ENCODE measurements around the gene CCHCR1. TPM values are rescaled to one million over a fixed set of nuclear protein-coding genes. Genes with fewer than 3 reads are reported as not detected.

CCHCR1 gene
- total RNA-seq, 5 donors from 2014 or later (not counting 1 experiment from before 2014, with no cell fraction given), result 20.7 to 38.6 (median 28.1) TPM

GRCh38 chr6:31149827-31150447 lies 7.7 kb downstream of the CCHCR1 start:
- WGBS (ENCODE audit: insufficient coverage), result 91% methylated on average over 4 of the region's 6 CpGs
- no peaks in the 10 kb centered on the region for H3K9me3 Mint-ChIP-seq
- no peaks in the 10 kb centered on the region for H3K9me3 ChIP-seq
- H3K27me3 ChIP-seq (replicated peaks in 1 of 2; ENCODE audit: control insufficient read depth in 2 of 2, extremely low read depth in 1 of 2, insufficient read depth in 2 of 2, low read length in 1 of 2), result no peaks in the 10 kb centered on the region
- no peaks in the 10 kb centered on the region for H3K27me3 Mint-ChIP-seq
- POLR2A ChIA-PET, result no interaction called here
- H3K4me1 ChIP-seq (ENCODE audit: control insufficient read depth in 1 of 2, extremely low read depth in 1 of 2, insufficient read depth in 2 of 2, low read length in 2 of 2), result no peaks in the 10 kb centered on the region
- H3K27ac Mint-ChIP-seq, result no peak overlapping the region
- no peak overlapping the region for H3K4me3 ChIP-seq (ENCODE audit: control insufficient read depth in 1 of 2, extremely low read depth in 1 of 2, low read length in 1 of 2)
- no peak overlapping the region for H3K27ac ChIP-seq (ENCODE audit: low read length)
- H3K36me3 ChIP-seq (ENCODE audit: control insufficient read depth in 2 of 2, extremely low read depth in 1 of 2, insufficient read depth in 1 of 2, low read length in 1 of 2), result peaks cover 5 to 13% of the 10 kb centered on the region in 2 donors
- ATAC-seq (replicated peaks in 1 of 4) (no peak), DNase-seq (no peak)
- H3K4me3 Mint-ChIP-seq, result no peak overlapping the region
- CTCF ChIA-PET, result no interaction called here
- peaks cover 42% of the 10 kb centered on the region for H3K36me3 Mint-ChIP-seq
- no peaks in the 10 kb centered on the region for H3K4me1 Mint-ChIP-seq

GRCh38 chr6:31145386-31145785 lies 12.2 kb downstream of the CCHCR1 start:
- 98% methylated on average over 9 of the region's 10 CpGs for WGBS (ENCODE audit: insufficient coverage)
- H3K36me3 ChIP-seq (ENCODE audit: control insufficient read depth in 2 of 2, extremely low read depth in 1 of 2, insufficient read depth in 1 of 2, low read length in 1 of 2), result peaks cover 12 to 15% of the 10 kb centered on the region in 2 donors
- H3K4me1 Mint-ChIP-seq, result no peaks in the 10 kb centered on the region
- H3K9me3 ChIP-seq, result no peaks in the 10 kb centered on the region
- H3K36me3 Mint-ChIP-seq, result peaks cover 23% of the 10 kb centered on the region
- no peaks in the 10 kb centered on the region for H3K9me3 Mint-ChIP-seq
- ChIA-PET CTCF (no interaction called here), POLR2A (no interaction called here)
- no peak for DNase-seq
- no peak overlapping the region for H3K4me3 Mint-ChIP-seq
- no peaks in the 10 kb centered on the region for H3K27me3 Mint-ChIP-seq
- H3K4me1 ChIP-seq (ENCODE audit: control insufficient read depth in 1 of 2, extremely low read depth in 1 of 2, insufficient read depth in 2 of 2, low read length in 2 of 2), result no peaks in the 10 kb centered on the region
- H3K27ac Mint-ChIP-seq, result no peak overlapping the region
- H3K27me3 ChIP-seq (replicated peaks in 1 of 2; ENCODE audit: control insufficient read depth in 2 of 2, extremely low read depth in 1 of 2, insufficient read depth in 2 of 2, low read length in 1 of 2), result no peaks in the 10 kb centered on the region
- no peak for ATAC-seq (replicated peaks in 1 of 4)
- H3K4me3 ChIP-seq (ENCODE audit: control insufficient read depth in 1 of 2, extremely low read depth in 1 of 2, low read length in 1 of 2), result no peak overlapping the region
- H3K27ac ChIP-seq (ENCODE audit: low read length), result no peak overlapping the region

GRCh38 chr6:31144970-31145340 lies 12.6 kb downstream of the CCHCR1 start:
- ChIA-PET CTCF (no interaction called here), POLR2A (no interaction called here)
- no peak overlapping the region for H3K27ac ChIP-seq (ENCODE audit: low read length)
- WGBS (ENCODE audit: insufficient coverage), result 86% methylated on average over 7 of the region's 11 CpGs
- no peaks in the 10 kb centered on the region for H3K27me3 ChIP-seq (replicated peaks in 1 of 2; ENCODE audit: control insufficient read depth in 2 of 2, extremely low read depth in 1 of 2, insufficient read depth in 2 of 2, low read length in 1 of 2)
- no peaks in the 10 kb centered on the region for H3K4me1 Mint-ChIP-seq
- no peaks in the 10 kb centered on the region for H3K4me1 ChIP-seq (ENCODE audit: control insufficient read depth in 1 of 2, extremely low read depth in 1 of 2, insufficient read depth in 2 of 2, low read length in 2 of 2)
- no peak overlapping the region for H3K27ac Mint-ChIP-seq
- peaks cover 10 to 13% of the 10 kb centered on the region in 2 donors for H3K36me3 ChIP-seq (ENCODE audit: control insufficient read depth in 2 of 2, extremely low read depth in 1 of 2, insufficient read depth in 1 of 2, low read length in 1 of 2)
- DNase-seq (no peak), ATAC-seq (replicated peaks in 1 of 4) (no peak)
- no peak overlapping the region for H3K4me3 ChIP-seq (ENCODE audit: control insufficient read depth in 1 of 2, extremely low read depth in 1 of 2, low read length in 1 of 2)
- H3K27me3 Mint-ChIP-seq, result no peaks in the 10 kb centered on the region
- H3K36me3 Mint-ChIP-seq, result peaks cover 21% of the 10 kb centered on the region
- H3K9me3 Mint-ChIP-seq, result no peaks in the 10 kb centered on the region
- no peaks in the 10 kb centered on the region for H3K9me3 ChIP-seq
- no peak overlapping the region for H3K4me3 Mint-ChIP-seq

GRCh38 chr6:31144296-31144969 lies 13.2 kb downstream of the CCHCR1 start:
- Mint-ChIP-seq H3K36me3 (peaks cover 17% of the 10 kb centered on the region), H3K4me1 (no peaks in the 10 kb centered on the region), H3K9me3 (no peaks in the 10 kb centered on the region), H3K27me3 (no peaks in the 10 kb centered on the region), H3K27ac (no peak overlapping the region), H3K4me3 (no peak overlapping the region)
- H3K27ac ChIP-seq (ENCODE audit: low read length), result no peak overlapping the region
- DNase-seq, result no peak
- peaks cover 7 to 12% of the 10 kb centered on the region in 2 donors for H3K36me3 ChIP-seq (ENCODE audit: control insufficient read depth in 2 of 2, extremely low read depth in 1 of 2, insufficient read depth in 1 of 2, low read length in 1 of 2)
- no peak for ATAC-seq (replicated peaks in 1 of 4)
- POLR2A ChIA-PET, result no interaction called here
- H3K27me3 ChIP-seq (replicated peaks in 1 of 2; ENCODE audit: control insufficient read depth in 2 of 2, extremely low read depth in 1 of 2, insufficient read depth in 2 of 2, low read length in 1 of 2), result no peaks in the 10 kb centered on the region
- CTCF ChIA-PET, result interaction anchor here in 1 of 2 donors (0.7 kb wide), 1 partner anchor 537 kb away, joined by 3 read pairs; no protein-coding TSS in a partner anchor
- 96% methylated on average over 14 of the region's 18 CpGs for WGBS (ENCODE audit: insufficient coverage)
- no peaks in the 10 kb centered on the region for H3K4me1 ChIP-seq (ENCODE audit: control insufficient read depth in 1 of 2, extremely low read depth in 1 of 2, insufficient read depth in 2 of 2, low read length in 2 of 2)
- no peaks in the 10 kb centered on the region for H3K9me3 ChIP-seq
- H3K4me3 ChIP-seq (ENCODE audit: control insufficient read depth in 1 of 2, extremely low read depth in 1 of 2, low read length in 1 of 2), result no peak overlapping the region

- Histone ChIP-seq H3K27me3 (replicated peaks in 1 of 2; ENCODE audit: control insufficient read depth in 2 of 2, extremely low read depth in 1 of 2, insufficient read depth in 2 of 2, low read length in 1 of 2) (no peaks in the 10 kb centered on the region), H3K4me3 (ENCODE audit: control insufficient read depth in 1 of 2, extremely low read depth in 1 of 2, low read length in 1 of 2) (no peak overlapping the region), H3K9me3 (no peaks in the 10 kb centered on the region), H3K4me1 (ENCODE audit: control insufficient read depth in 1 of 2, extremely low read depth in 1 of 2, insufficient read depth in 2 of 2, low read length in 2 of 2) (no peaks in the 10 kb centered on the region), H3K27ac (ENCODE audit: low read length) (no peak overlapping the region), H3K36me3 (ENCODE audit: control insufficient read depth in 2 of 2, extremely low read depth in 1 of 2, insufficient read depth in 1 of 2, low read length in 1 of 2) (peaks cover 7 to 12% of the 10 kb centered on the region in 2 donors)
- ChIA-PET CTCF (interaction anchor here in 1 of 2 donors (1.0 kb wide), 1 partner anchor 223 kb away, joined by 3 read pairs; no protein-coding TSS in a partner anchor), POLR2A (no interaction called here)
- DNase-seq (no peak), ATAC-seq (replicated peaks in 1 of 4) (no peak)
- Mint-ChIP-seq H3K4me1 (peaks cover 0 to 5% (median 0%) of the 10 kb centered on the region in 3 donors), H3K27me3 (no peaks in the 10 kb centered on the region), H3K9me3 (no peaks in the 10 kb centered on the region), H3K27ac (no peak overlapping the region), H3K36me3 (peaks cover 17% of the 10 kb centered on the region), H3K4me3 (no peak overlapping the region)
- WGBS (ENCODE audit: insufficient coverage), result 99% methylated on average over 9 of the region's 11 CpGs
Observed at GRCh38 chr6:31143148-31143547, 14.5 kb downstream of the CCHCR1 start.

GRCh38 chr6:31142361-31142761 lies 15.2 kb downstream of the CCHCR1 start:
- Histone ChIP-seq H3K27me3 (replicated peaks in 1 of 2; ENCODE audit: control insufficient read depth in 2 of 2, extremely low read depth in 1 of 2, insufficient read depth in 2 of 2, low read length in 1 of 2) (no peaks in the 10 kb centered on the region), H3K4me1 (ENCODE audit: control insufficient read depth in 1 of 2, extremely low read depth in 1 of 2, insufficient read depth in 2 of 2, low read length in 2 of 2) (peaks cover 2 to 6% of the 10 kb centered on the region in 2 experiments), H3K27ac (ENCODE audit: low read length) (no peak overlapping the region), H3K4me3 (ENCODE audit: control insufficient read depth in 1 of 2, extremely low read depth in 1 of 2, low read length in 1 of 2) (no peak overlapping the region), H3K36me3 (ENCODE audit: control insufficient read depth in 2 of 2, extremely low read depth in 1 of 2, insufficient read depth in 1 of 2, low read length in 1 of 2) (peaks cover 7 to 12% of the 10 kb centered on the region in 2 donors), H3K9me3 (no peaks in the 10 kb centered on the region)
- 88% methylated on average over 2 of the region's 2 CpGs for WGBS (ENCODE audit: insufficient coverage)
- Mint-ChIP-seq H3K4me3 (no peak overlapping the region), H3K4me1 (peaks cover 4 to 5% (median 4%) of the 10 kb centered on the region in 3 donors), H3K36me3 (peaks cover 17% of the 10 kb centered on the region), H3K27ac (no peak overlapping the region), H3K27me3 (no peaks in the 10 kb centered on the region), H3K9me3 (no peaks in the 10 kb centered on the region)
- POLR2A ChIA-PET, result no interaction called here
- DNase-seq, result no peak
- no peak for ATAC-seq (replicated peaks in 1 of 4)
- CTCF ChIA-PET, result no interaction called here
